CD4-positive, alpha-beta T cell treated with Interleukin-15 for 1 hour (primary cell): ENCODE measurements around the gene PGP.
A peak's percentile ranks its signal among the peaks of the same experiment; 100 is the strongest.

ENCODE experiments used
- DNase-seq: peaks from one replicate; pipeline ENCODE4 v3.0.0-alpha.2; 2020

Gene PGP

GRCh38 chr16:2237102-2237482 is 22.5 kb upstream of the PGP start:
- no peak for DNase-seq

DNA sequence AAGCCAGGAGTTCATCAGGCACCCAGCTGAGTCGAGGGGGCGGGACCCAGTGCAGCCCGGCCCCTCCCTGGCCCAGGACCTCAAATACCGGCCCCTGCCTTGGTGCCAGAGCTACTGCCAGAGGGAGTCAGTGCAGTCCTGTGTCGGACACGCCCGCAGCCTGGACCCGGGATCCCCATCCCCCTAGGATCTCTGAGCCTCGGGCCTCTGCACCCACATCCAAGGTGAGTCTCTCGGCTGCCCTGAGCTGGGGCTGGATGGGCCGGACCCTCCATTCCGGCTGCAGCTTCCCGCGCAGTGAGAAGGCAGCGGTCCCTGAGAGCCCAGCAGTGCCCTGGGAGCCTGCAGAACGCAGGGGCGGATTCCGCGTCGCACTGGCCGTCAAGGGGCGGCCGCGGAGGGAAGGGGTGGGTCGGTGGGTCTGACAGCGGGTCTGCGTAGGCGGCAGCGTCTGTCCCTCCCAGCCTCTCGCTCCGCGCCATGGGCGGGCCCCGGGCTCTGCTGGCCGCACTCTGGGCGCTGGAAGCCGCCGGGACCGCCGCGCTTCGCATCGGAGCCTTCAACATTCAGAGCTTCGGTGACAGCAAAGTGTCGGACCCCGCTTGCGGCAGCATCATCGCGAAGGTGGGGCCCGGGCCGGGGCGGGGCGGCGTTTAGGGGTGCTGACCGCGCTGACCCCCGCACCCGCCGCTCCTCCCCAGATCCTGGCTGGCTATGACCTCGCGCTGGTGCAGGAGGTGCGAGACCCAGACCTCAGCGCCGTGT is 21.9 kb upstream of the PGP start, which contains the start of gene DNASE1L2:
TSS of gene DNASE1L2 (plus strand) at position 108 of the 765 bp plus-strand sequence. CDS start at position 481, 373 bp downstream.
- DNase-seq: no peak

GRCh38 chr16:2235695-2236336 is 21.2 kb upstream of the PGP start:
- DNase-seq: no peak

DNA sequence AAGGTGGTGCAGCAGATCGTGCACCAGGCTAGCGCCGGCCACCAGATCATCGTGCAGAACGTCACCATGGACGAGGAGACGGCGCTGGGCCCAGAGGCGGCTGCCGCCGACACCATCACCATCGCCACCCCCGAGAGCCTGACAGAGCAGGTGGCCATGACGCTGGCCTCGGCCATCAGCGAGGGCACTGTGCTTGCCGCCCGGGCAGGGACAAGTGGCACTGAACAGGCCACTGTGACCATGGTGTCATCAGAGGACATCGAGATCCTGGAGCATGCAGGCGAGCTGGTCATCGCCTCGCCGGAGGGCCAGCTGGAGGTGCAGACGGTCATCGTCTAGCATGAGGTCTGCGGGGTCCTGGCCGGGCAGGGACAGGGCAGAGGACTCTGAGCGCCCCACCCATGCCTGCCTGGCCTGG is 20.6 kb upstream of the PGP start:
- DNase-seq: no peak

GRCh38 chr16:2234813-2235170 is 20.2 kb upstream of the PGP start:
- DNase-seq: no peak

GRCh38 chr16:2233872-2234812 is 19.5 kb upstream of the PGP start:
- no peak for DNase-seq

- no peak for DNase-seq
Observed at GRCh38 chr16:2233046-2233775, 18.6 kb upstream of the PGP start.

DNA sequence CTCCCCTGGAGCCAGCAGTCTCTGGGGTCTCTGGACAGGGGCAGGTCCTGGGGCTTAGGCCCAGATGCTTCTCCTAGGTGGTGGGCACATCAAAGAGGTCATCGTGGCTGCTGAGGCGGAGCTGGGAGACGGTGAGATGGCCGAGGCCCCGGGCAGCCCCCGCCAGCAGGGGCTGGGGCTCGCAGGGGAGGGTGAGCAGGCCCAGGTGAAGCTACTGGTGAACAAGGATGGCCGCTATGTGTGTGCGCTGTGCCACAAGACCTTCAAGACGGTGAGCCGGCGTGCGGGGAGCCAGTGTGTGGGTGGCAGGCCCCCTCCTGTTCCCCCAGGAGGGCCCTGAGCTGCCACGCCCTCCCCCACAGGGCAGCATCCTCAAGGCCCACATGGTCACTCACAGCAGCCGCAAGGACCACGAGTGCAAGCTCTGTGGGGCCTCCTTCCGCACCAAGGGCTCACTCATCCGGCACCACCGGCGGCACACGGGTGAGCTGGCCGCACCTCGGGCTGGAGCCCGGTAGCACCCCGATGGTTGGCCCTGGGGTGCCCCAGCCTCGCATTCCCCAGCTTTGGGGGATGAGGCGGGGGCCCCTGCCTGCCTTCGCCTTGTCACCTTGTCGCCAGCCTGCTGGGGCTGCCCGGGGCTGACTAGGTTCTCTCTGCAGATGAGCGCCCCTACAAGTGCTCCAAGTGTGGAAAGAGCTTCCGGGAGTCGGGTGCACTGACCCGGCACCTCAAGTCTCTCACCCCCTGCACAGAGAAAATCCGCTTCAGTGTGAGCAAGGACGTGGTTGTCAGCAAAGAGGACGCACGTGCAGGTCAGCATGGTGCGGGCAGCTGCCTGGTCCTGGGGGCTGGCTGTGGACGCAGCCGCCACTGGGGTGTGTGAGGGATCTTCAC is 17.7 kb upstream of the PGP start:
- no peak for DNase-seq

DNA sequence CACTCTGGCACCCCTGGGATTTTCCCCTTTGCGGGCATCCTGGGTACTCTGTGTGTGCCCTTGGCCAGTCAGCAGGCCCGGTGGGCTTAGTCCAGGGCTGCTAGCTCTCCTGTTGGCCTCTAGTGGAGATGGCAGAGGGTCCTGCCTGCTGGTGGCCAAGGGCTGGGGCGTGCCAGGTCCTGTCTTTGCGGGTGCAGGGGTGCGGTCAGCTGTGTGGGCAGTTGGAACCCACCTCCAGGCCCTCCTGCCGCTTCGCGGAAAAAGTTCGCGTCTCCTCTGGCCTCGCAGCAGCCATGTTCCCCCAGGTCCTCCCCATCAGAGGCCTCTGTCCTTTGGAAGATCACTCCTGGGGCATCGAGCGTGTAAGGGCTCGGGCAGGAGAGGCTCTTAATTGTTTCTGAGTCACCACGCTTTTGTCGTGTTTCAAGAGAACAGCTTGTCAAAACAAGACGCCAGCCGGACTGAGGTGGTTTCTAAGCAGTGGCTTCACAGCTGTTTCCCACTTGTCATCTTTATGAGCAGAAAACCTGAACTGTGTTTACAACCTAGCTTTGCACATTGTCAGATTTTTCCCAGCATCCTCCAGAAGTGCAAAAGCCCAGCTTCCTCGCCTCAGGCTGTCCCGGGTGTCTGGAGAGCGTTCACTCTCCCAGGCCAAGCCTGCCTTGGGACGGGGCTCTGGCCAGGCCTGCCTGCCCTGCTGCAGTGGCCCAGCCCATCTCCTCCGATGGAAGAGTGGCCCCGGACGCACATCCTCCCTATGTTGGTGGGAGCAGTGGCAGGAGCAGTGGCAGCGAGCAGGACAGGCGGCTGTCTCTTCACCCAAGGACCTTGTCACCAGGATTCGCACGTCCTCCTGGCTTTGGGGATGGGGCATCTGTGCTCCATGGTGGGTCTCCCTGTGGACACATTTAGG is 16.6 kb upstream of the PGP start:
- no peak for DNase-seq

DNA sequence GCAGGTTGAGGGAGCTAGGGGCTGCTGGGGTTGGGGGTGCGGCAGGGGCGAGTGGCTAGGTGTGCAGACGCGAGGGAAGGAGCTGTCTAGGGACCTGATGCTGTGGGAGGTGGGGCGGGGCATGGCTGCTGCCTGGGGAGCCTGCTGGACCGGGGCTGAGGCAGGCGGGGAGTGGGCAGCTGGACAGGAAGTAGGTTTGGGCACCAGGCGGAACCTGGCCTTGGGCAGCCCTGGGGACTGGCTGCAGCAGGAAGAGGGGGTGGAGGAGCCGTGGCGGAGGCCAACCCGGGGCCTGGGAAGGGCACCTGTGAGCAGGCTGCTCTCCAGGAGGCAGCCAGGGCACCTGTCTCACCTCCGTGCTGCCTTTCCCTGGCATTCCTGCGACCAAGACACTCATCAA is 15.7 kb upstream of the PGP start:
- DNase-seq: no peak

GRCh38 chr16:2229632-2230250 is 15.1 kb upstream of the PGP start:
- DNase-seq: no peak

GRCh38 chr16:2229091-2229490 is 14.5 kb upstream of the PGP start:
- no peak for DNase-seq

DNA sequence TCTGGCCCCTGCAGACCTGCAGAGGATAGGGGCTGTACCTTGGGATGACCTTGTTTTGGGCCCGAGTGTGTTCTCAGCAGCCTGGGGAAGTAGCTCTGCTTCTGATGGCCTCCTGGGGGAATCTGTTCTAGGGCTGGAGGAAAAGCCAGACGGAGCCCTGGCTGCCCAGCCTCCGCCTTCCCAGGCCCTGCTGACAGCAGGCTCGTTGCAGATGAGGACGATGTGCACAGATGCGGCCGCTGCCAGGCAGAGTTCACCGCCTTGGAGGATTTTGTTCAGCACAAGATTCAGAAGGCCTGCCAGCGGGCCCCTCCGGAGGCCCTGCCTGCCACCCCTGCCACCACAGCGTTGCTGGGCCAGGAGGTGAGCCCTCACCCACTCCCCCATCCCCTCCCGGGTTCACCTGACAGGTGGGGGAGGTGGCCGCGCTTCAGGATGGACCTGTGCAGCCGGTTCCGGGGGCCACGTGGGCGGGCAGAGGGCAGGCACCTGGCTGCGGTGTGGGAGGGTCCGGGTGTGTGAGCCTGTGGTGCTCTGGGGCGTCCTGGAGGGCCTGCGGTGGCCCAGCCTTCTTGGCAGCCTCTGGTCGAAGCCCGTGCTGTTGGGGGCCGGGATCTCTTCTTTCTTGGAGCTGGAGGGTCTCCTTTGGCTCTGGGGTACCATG is 13.7 kb upstream of the PGP start:
- no peak for DNase-seq

DNA sequence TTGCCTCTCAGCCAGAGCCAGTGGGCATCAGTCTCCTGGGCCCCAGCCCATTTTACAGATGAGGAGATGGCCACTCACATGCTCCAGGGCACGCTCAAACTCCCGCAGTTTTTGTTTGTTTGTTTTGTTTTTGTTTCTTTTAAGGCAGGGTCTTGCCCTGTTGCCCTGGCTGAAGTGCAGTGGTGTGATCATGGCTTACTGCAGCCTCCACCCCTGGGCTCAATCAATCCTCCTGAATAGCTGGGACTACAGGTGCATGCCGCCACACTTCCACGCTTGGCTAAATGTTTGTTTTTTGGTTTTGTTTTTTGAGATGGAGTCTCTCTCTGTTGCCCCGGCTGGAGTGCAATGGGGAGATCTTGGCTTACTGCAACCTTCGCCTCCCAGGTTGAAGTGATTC is 12.3 kb upstream of the PGP start:
- no peak for DNase-seq

GRCh38 chr16:2226245-2226793 is 11.7 kb upstream of the PGP start:
- no peak for DNase-seq

- peak; percentile 33 for DNase-seq
Observed at GRCh38 chr16:2223942-2224486, 9.4 kb upstream of the PGP start.

- DNase-seq: peak; percentile 100
Observed at GRCh38 chr16:2223221-2223941, 8.7 kb upstream of the PGP start, which contains the start of gene E4F1. E4F1 (plus strand) TSS chr16:2223591; CDS start chr16:2223614, 23 bp downstream.

- no peak for DNase-seq
Observed at GRCh38 chr16:2216330-2216729, 1.7 kb upstream of the PGP start.
